Muscle of leg (tissue), 11 donors: ENCODE measurements around the gene RCOR1. TPM values are rescaled to one million over a fixed set of nuclear protein-coding genes. Genes with fewer than 3 reads are reported as not detected.

Source experiments
- DNase-seq: peaks from one replicate; pipeline ENCODE4 v3.0.0; 2013
- H3K27ac ChIP-seq: one replicate; pipeline ENCODE4 v1.5.1; 2013; ENCODE audit warnings: mild to moderate bottlenecking, low read length, control low read depth
- H3K27me3 ChIP-seq: one replicate; pipeline ENCODE4 v1.6.1; 2013; ENCODE audit warnings: low read length; ENCODE audit not compliant: control insufficient read depth, insufficient read depth
- H3K36me3 ChIP-seq: one replicate; pipeline ENCODE4 v1.6.1; 2013; ENCODE audit warnings: low read length; ENCODE audit not compliant: control insufficient read depth, insufficient read depth
- H3K4me1 ChIP-seq: one replicate; pipeline ENCODE4 v1.6.1; 2013; ENCODE audit warnings: low read length; ENCODE audit not compliant: control insufficient read depth, insufficient read depth
- H3K4me3 ChIP-seq: one replicate; pipeline ENCODE4 v1.5.1; 2013; ENCODE audit warnings: low read length, control low read depth
- H3K9me3 ChIP-seq: replicated peaks from 2 replicates; pipeline ENCODE4 v1.6.1; 2013; ENCODE audit warnings: low read depth, low read length; ENCODE audit not compliant: control insufficient read depth
- WGBS: methylation state at CpG from one replicate; pipeline ENCODE4 v1.1.5; 2013; ENCODE audit warnings: missing lambda C conversion rate; ENCODE audit not compliant: insufficient coverage; 5-methylcytosine and 5-hydroxymethylcytosine counted together
- polyA plus RNA-seq, 8 donors: library from polyadenylated mRNA; unstranded; fragments of 120-200 nt; gene quantifications; one replicate each; pipeline versions ENCODE4 v1.2.1 to v1.2.3, GENCODE V29; 2013; ENCODE audit warnings: inconsistent platforms in 1 of 8, low replicate concordance in 1 of 8; ENCODE audit not compliant: insufficient read length in 8 of 8, insufficient read depth in 1 of 8
- total RNA-seq: library from RNA; stranded (reverse); fragments of 120-200 nt; gene quantifications from one replicate; pipeline ENCODE4 v1.2.4, GENCODE V29; 2013

The RCOR1 gene
- total and polyA plus RNA-seq, 9 donors, result 16.2 to 38.7 (median 29.4) TPM

- H3K9me3 ChIP-seq, result peaks cover 27% of the 10 kb centered on the region
- no peaks in the 10 kb centered on the region for H3K27me3 ChIP-seq
- DNase-seq, result peak; percentile 29
- H3K36me3 ChIP-seq, result peaks cover 19% of the 10 kb centered on the region
- peaks cover 6% of the 10 kb centered on the region for H3K4me1 ChIP-seq
- no peak overlapping the region for H3K4me3 ChIP-seq
- H3K27ac ChIP-seq, result no peak overlapping the region
- WGBS, result 47% methylated on average over 3 of the region's 11 CpGs
These were observed 146.1 kb downstream of the RCOR1 start for GRCh38 chr14:102738373-102739189.

GRCh38 chr14:102739190-102739469, 146.7 kb downstream of the RCOR1 start:
- Histone ChIP-seq H3K4me1 (peaks cover 6% of the 10 kb centered on the region), H3K27me3 (no peaks in the 10 kb centered on the region), H3K36me3 (peaks cover 15% of the 10 kb centered on the region), H3K4me3 (no peak overlapping the region), H3K9me3 (peaks cover 28% of the 10 kb centered on the region), H3K27ac (no peak overlapping the region)
- DNase-seq, result no peak
- WGBS, result 76% methylated on average over 3 of the region's 3 CpGs

- peaks cover 26% of the 10 kb centered on the region for H3K4me1 ChIP-seq
- no peaks in the 10 kb centered on the region for H3K36me3 ChIP-seq
- DNase-seq, result no peak
- H3K4me3 ChIP-seq, result no peak overlapping the region
- no peaks in the 10 kb centered on the region for H3K27me3 ChIP-seq
- 83% methylated on average over 20 of the region's 28 CpGs for WGBS
- H3K9me3 ChIP-seq, result peaks cover 15% of the 10 kb centered on the region
- H3K27ac ChIP-seq, result no peak overlapping the region
These were observed 154.4 kb downstream of the RCOR1 start for GRCh38 chr14:102746634-102747438.

GRCh38 chr14:102748806-102749205, 156.4 kb downstream of the RCOR1 start:
- no peaks in the 10 kb centered on the region for H3K9me3 ChIP-seq
- no peaks in the 10 kb centered on the region for H3K27me3 ChIP-seq
- no peaks in the 10 kb centered on the region for H3K36me3 ChIP-seq
- H3K27ac ChIP-seq, result peak overlapping the region; percentile 51
- H3K4me3 ChIP-seq, result no peak overlapping the region
- DNase-seq, result no peak
- peaks cover 33% of the 10 kb centered on the region for H3K4me1 ChIP-seq
- 83% methylated on average over 5 of the region's 8 CpGs for WGBS

- DNase-seq, result peak; percentile 49
- no peaks in the 10 kb centered on the region for H3K36me3 ChIP-seq
- 58% methylated on average over 25 of the region's 33 CpGs for WGBS
These were observed 157.2 kb downstream of the RCOR1 start for GRCh38 chr14:102749393-102750305.

GRCh38 chr14:102750376-102750775, 157.9 kb downstream of the RCOR1 start:
- peaks cover 38% of the 10 kb centered on the region for H3K4me1 ChIP-seq
- H3K36me3 ChIP-seq, result no peaks in the 10 kb centered on the region
- no peaks in the 10 kb centered on the region for H3K9me3 ChIP-seq
- no peak for DNase-seq
- no peak overlapping the region for H3K4me3 ChIP-seq
- H3K27ac ChIP-seq, result peak overlapping the region; percentile 55
- no peaks in the 10 kb centered on the region for H3K27me3 ChIP-seq
- 87% methylated on average over 12 of the region's 14 CpGs for WGBS

More at GRCh38 chr14:102749393-102750305, 157.2 kb downstream of the RCOR1 start:
- Histone ChIP-seq H3K27me3 (no peaks in the 10 kb centered on the region), H3K4me1 (peaks cover 36% of the 10 kb centered on the region), H3K4me3 (no peak overlapping the region), H3K27ac (peak overlapping the region; percentile 55), H3K9me3 (no peaks in the 10 kb centered on the region)

- WGBS, result 86% methylated on average over 13 of the region's 16 CpGs
- peaks cover 38% of the 10 kb centered on the region for H3K4me1 ChIP-seq
- no peak overlapping the region for H3K4me3 ChIP-seq
- no peak for DNase-seq
- H3K27ac ChIP-seq, result no peak overlapping the region
- no peaks in the 10 kb centered on the region for H3K27me3 ChIP-seq
- H3K9me3 ChIP-seq, result no peaks in the 10 kb centered on the region
- H3K36me3 ChIP-seq, result no peaks in the 10 kb centered on the region
These were observed 158.6 kb downstream of the RCOR1 start for GRCh38 chr14:102751088-102751487.

GRCh38 chr14:102752239-102752847, 159.9 kb downstream of the RCOR1 start:
- Histone ChIP-seq H3K4me1 (peaks cover 38% of the 10 kb centered on the region), H3K36me3 (no peaks in the 10 kb centered on the region), H3K4me3 (no peak overlapping the region), H3K9me3 (no peaks in the 10 kb centered on the region), H3K27ac (no peak overlapping the region), H3K27me3 (no peaks in the 10 kb centered on the region)
- DNase-seq, result no peak
- 79% methylated on average over 11 of the region's 14 CpGs for WGBS

- DNase-seq, result no peak
- H3K4me3 ChIP-seq, result no peak overlapping the region
- WGBS, result 78% methylated on average over 17 of the region's 17 CpGs
- H3K4me1 ChIP-seq, result peaks cover 31% of the 10 kb centered on the region
- no peak overlapping the region for H3K27ac ChIP-seq
- no peaks in the 10 kb centered on the region for H3K36me3 ChIP-seq
- no peaks in the 10 kb centered on the region for H3K9me3 ChIP-seq
- H3K27me3 ChIP-seq, result no peaks in the 10 kb centered on the region
These were observed 162.2 kb downstream of the RCOR1 start for GRCh38 chr14:102754370-102755262.
